Activated T-cell treated with anti-CD3 and anti-CD28 coated beads for 24 hours (primary cell): Measurements from ENCODE around the gene CNIH2.
"Not testable (repeated sequence)": the region's sequence is repeated elsewhere in the genome, so short reads cannot be mapped to it uniquely, and the experiment has no call there.

Experiments used
- DNase-seq: peaks from one replicate; pipeline ENCODE4 v3.0.0-alpha.2; 2020; ENCODE audit warnings: low read depth

CNIH2 gene

DNA sequence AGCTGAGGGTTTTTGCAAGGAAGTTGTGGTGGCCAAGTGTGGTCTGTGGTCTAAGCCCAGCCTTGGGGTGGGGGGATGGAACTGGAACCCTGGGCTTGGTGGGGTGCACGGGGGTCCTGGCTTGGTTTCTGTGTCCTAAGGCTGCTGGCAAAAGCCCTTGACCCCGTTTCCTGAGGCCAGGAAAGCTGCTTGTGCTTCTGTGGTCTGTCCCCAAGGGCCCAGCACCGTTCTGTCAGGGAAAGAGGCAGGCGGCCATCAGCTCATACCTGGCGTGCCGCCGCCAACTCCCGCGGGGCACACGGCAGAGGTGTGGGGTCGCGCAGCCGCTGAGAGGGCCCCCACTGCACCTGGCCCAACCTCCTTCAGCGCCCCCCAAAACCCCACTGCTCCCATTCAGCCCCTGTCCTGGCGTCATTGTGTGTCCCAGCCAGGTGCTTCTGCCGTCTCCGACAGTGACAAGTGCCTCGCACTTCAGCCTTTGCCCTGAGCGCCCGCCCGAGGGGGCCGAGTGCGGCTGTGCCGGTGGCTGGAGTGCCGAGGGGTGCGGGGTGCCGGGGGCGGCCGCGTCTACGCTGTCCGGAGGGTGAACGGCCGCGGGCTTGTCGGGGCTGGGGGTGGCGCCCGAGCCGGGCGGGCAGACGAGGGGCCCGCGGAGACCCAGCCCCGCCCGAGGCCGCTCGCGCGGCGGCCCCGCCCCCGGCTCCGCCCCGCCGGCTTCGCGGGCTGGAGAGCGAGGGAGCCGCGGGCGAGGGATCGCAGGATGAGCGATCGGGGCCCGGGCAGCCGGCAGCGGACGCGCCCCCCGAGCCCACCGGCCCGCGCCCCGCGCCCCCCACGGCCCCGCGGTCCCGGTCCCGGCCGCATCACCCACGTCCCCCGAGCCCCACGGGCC, at the start of gene CNIH2:
Gene CNIH2 (plus strand): TSS at position 705 of the 892 bp plus-strand sequence. CDS start 282 bp downstream, outside the sequence.
- no peak for DNase-seq

DNA sequence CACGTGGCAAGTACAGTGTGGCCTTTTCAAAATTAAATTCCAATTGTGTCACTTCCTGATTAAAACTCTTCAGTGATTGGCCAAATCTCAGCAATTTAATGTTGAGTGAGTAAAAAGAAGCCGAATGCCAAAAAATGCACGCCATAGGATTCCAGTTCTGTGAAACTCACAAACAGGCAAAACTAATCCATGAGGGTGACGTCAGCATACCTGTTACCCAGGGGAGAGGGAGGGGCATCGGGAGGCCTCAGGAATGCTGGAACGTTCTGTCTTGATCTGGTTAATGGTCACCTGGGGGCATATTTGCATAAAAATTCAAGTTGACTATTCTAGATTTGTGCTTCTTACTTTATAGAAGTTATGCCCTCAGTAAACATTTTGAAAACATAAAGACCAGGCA, 49.5 kb upstream of the CNIH2 start:
- DNase-seq = no peak

DNA sequence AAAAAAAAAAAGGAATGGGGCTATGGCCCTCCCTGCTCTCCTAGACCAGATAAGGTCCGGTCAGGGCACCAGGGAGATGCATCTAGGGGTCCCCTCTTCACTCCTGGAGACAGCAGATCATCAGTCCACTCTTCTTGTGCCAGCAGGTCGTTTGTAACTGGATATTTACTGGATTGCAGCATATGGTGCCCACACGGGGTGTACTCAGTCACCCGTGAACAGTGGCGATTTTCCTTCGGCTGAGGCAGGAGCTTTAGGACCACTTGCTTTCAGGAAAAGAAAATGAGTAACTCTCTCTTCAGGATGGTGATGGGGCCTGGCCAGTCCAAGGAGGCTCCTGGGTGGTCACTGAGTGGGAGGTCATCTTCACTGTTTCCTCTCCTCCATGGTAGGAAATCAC, 47.8 kb upstream of the CNIH2 start:
- no peak for DNase-seq

- no peak for DNase-seq
These were observed 47.0 kb upstream of the CNIH2 start for GRCh38 chr11:66230978-66231377.

DNA sequence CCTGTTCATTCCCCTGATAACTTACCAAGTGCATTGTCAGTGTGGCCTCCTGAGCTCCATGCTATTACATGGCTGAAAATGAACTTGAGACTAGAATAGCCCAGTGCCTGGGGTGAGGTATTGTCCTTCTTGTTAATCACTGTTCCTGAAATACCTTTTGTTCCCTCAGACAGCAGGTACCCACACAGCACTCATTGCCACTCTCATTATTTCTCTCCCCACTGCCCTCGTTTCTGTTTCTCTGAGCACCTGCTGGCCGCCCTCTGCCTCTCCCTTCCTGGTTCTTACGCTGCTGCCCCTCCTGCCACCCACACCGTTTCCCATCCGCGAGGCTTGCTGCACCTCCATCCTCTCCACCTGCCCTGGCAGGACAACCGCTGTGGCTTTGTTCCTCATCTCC, 46.4 kb upstream of the CNIH2 start:
- no peak for DNase-seq

- no peak for DNase-seq
These were observed 45.2 kb upstream of the CNIH2 start for GRCh38 chr11:66232769-66233168.

DNA sequence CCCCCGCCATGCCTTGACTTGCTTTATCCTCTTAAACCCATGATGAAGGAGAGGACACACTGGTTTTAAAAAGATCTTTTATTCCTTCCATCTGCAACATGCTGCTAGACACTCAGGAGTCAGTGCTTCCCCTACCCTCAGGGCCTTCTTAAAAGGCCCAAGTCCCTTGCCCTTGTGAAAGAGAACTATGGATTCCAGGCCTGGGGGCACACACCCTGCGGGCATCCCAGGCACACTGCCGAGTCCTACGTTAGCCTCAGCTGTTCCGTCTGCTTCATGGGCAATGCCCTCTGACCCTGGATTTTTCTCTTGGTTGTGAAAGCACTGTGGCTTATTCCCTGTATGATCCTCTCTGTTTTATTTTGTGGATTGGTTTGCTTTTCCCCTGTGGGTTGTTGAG, 44.7 kb upstream of the CNIH2 start:
- DNase-seq = no peak

GRCh38 chr11:66235141-66235540, 42.8 kb upstream of the CNIH2 start:
- DNase-seq = no peak

- DNase-seq = no peak
These were observed 40.1 kb upstream of the CNIH2 start for GRCh38 chr11:66237867-66238266.

- DNase-seq = no peak
These were observed 39.1 kb upstream of the CNIH2 start for GRCh38 chr11:66238786-66239413.

DNA sequence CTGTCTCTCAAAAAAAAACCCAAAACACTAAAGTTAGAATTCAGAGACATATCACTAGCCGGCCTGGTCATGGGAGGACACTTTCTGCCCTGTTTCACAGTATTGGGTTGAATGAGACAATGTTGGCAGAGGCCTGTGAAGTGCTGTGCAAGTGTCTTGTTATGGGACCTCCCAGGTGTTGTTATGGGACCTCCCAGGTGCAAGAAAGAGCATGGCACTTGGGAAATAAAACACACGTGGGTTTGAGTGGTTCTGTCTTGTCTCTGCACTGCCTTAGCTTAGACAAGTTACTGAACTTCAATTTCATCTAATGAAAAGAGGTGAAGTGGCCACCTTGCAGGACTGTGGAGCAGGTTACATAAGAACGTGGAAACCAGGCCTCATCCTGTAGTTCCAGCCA, 38.5 kb upstream of the CNIH2 start:
- DNase-seq = no peak

GRCh38 chr11:66239998-66240780, 37.8 kb upstream of the CNIH2 start:
- DNase-seq = no peak

DNA sequence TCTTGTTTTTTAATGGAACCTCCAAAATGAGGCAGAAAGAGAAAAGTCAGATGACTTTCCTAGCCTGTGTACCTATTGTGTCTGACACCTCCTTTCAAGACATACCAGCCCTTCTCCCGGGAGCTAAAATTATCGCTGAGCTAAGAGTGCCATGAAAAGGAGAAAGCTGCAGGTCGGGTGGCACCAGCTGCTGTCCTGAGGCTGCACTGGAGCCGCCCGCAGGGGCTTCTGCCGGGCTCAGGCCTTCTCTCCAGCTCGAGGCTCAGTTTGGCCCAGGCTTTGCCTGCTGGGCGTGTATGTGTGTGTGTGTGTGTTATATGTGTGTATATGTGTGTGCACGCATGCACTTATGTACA, 37.2 kb upstream of the CNIH2 start:
- no peak for DNase-seq

DNA sequence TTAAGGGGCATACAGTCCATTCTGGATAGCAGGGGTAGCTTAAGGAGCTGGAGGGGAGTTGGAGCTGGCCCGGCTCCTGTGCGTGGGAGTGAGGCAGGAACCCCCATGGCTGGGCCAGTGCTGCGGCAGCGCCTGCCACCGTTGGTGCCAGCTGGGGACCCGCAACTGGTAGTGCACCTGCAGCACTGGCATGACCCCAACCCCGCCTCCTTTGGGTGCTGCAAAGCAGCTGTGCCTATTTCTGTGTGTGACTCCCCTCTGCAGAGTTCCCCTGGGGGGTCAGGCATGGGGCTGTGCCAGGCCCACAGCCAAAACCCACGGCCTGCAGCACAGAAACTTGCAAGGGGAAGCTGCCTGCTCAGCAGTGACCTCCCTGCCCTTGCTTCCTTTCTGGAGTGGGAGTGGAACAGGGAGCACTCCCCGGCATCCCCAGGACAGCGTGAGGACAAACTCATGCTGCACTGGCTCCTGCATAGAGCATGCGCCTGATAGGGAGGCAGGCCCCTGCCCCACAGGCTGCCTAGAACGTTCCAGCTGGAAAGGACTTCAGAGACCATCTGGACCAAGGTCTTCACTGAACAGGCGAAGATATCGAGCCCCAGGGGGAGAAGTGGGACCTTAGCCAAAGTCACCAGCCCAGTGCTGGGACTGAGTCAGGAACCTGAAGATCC, 35.7 kb upstream of the CNIH2 start:
- no peak for DNase-seq

- DNase-seq = no peak
These were observed 34.0 kb upstream of the CNIH2 start for GRCh38 chr11:66243782-66244535.

GRCh38 chr11:66247295-66247694, 30.7 kb upstream of the CNIH2 start:
- no peak for DNase-seq

DNA sequence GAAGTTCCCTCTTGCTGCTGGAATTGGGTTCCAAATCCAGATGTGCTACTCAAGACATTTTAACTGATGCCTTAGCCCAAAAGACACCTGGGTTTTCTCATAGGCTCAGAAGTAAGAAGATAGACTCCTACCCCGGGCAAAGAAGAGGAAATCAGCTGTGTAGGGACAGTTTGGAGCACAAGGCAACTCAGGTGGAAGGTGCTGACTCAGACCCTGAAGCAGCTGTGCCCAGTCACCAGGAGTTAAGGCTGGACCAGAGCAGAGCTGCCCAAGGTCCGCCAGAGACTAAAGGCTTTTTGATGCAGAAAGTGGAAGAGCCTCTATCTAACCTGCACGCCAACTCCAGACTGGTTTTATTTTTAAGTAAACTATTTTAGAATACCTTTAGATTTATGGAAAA, 30.2 kb upstream of the CNIH2 start:
- DNase-seq = no peak

DNA sequence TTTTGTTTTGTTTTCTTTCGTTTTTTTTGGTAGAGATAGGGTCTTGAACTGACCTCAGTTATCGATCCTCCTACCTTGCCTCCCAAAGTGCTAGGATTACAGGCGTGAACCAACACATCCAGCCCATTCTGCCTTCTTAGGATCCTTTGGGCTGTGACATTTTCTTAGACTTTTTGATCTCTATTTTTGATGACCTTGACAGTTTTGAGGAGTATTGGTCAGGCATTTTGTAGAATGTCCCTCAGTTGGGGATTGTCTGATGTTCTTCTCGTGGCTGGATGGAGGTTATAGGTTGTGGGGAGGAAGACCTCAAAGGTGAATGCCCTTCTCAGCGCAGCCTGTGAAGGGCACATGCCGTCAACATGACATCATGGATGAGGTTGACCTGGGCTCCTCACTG, 29.1 kb upstream of the CNIH2 start:
- DNase-seq = no peak

DNA sequence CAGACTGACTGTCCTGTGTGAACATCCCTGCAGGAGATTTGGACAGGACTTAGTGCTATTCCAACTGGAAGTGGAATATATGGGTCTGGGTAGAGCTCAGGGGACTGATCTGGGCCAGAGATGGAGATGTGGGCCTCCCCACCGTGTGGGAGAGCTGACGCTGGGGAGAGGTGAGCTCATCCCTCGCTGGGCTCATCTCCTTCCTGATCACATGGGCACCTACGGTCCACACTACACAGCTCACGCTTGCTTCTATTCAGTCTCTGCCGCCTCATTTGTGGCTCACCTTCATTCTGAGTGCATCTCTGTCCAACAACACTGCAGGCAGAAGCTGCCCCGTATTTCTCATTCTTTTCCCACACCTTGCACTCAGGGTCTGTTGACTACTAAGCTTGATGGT, 26.2 kb upstream of the CNIH2 start:
- DNase-seq = no peak

- not testable (repeated sequence) for DNase-seq
These were observed 24.9 kb upstream of the CNIH2 start for GRCh38 chr11:66253081-66253480.

DNA sequence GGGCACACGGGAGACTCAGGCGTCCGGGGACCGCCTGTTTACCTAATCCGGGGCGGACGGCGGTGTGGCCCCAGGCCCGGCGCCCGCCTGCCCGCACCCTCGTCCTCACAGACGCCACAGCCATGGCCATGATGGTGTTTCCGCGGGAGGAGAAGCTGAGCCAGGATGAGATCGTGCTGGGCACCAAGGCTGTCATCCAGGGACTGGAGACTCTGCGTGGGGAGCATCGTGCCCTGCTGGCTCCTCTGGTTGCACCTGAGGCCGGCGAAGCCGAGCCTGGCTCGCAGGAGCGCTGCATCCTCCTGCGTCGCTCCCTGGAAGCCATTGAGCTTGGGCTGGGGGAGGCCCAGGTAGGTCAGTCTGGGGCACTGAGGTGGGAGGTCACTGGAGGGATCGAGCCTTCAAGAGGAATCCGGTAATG, 19.5 kb upstream of the CNIH2 start:
- no peak for DNase-seq

DNA sequence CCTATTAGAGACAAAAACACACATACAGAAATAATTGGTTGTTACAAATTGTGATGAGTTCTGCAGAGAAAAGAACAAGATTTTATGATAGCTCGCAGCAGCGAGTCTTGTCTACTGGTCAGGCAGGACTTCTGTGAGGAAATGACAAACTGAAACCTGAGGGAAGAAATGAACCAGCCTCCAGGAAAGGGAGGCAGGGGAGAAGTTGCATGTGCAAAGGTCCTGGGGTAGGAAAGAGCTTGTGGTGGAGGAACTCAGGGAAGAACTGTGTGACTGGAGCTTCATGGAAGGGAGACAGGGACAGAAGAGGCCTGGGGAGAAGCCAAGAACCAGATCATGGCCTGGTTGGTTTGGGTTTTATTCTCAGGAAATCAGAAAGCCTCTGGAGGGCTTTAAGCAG, 18.8 kb upstream of the CNIH2 start:
- DNase-seq = no peak
